ENCODE measurements around the gene NTRK3. TPM values are rescaled to one million over a fixed set of nuclear protein-coding genes. Genes with fewer than 3 reads are reported as not detected.

NTRK3 gene
- total and polyA plus RNA-seq, 4 donors, result 0.21 to 2.9 (median 0.32) TPM

- TF ChIP-seq REST (IDR thresholded peaks at IDR 0.05), result no peak
Observed at GRCh38 chr15:88179562-88179961, 77.0 kb downstream of the NTRK3 start (continued).

- H3K9ac ChIP-seq (ENCODE audit: low read depth in 1 of 2, low read length in 2 of 2), result no peak overlapping the region
- peaks cover 0 to 3% (median 0%) of the 10 kb centered on the region in 4 donors for H3K9me3 ChIP-seq (ENCODE audit: control insufficient read depth in 4 of 4, low read length in 3 of 4)
- TF ChIP-seq RAD21 (IDR thresholded peaks at IDR 0.05) (no peak), RXRA (IDR thresholded peaks at IDR 0.05) (no peak), HNF4G (IDR thresholded peaks at IDR 0.05) (no peak), ATF3 (IDR thresholded peaks at IDR 0.05) (no peak), GABPA (IDR thresholded peaks at IDR 0.05 in 1 of 2, conservative IDR thresholded peaks at IDR 0.05 in 1 of 2) (no peak), NR2F2 (IDR thresholded peaks at IDR 0.05) (no peak), SP1 (IDR thresholded peaks at IDR 0.05) (no peak), JUND (IDR thresholded peaks at IDR 0.05) (no peak), YY1 (IDR thresholded peaks at IDR 0.05) (no peak), FOXA2 (IDR thresholded peaks at IDR 0.05) (no peak), MAX (IDR thresholded peaks at IDR 0.05) (no peak), REST (IDR thresholded peaks at IDR 0.05) (no peak)
- H3K27me3 ChIP-seq (ENCODE audit: control insufficient read depth in 4 of 4, insufficient read depth in 4 of 4, low read length in 3 of 4), result peaks cover 0 to 5% (median 0%) of the 10 kb centered on the region in 4 donors
- no peaks in the 10 kb centered on the region for H3K36me3 ChIP-seq (ENCODE audit: control insufficient read depth in 4 of 4, insufficient read depth in 3 of 4, low read depth in 1 of 4, low read length in 3 of 4)
- no peak overlapping the region for H3K4me3 ChIP-seq (ENCODE audit: low read depth in 1 of 3, low read length in 3 of 3)
- DNase-seq (ENCODE audit: low spot score), result no peak
- H3K27ac ChIP-seq (ENCODE audit: low read depth in 1 of 2, low read length in 2 of 2), result no peak overlapping the region
- WGBS, result 64% methylated on average over 5 of the region's 5 CpGs
- no peaks in the 10 kb centered on the region for H3K4me1 ChIP-seq (ENCODE audit: control insufficient read depth in 4 of 4, insufficient read depth in 4 of 4, low read length in 3 of 4)
Observed at GRCh38 chr15:88178631-88179030, 77.9 kb downstream of the NTRK3 start.

- Histone ChIP-seq H3K9ac (ENCODE audit: low read depth in 1 of 2, low read length in 2 of 2) (no peak overlapping the region), H3K36me3 (ENCODE audit: control insufficient read depth in 4 of 4, insufficient read depth in 3 of 4, low read depth in 1 of 4, low read length in 3 of 4) (no peaks in the 10 kb centered on the region), H3K27me3 (ENCODE audit: control insufficient read depth in 4 of 4, insufficient read depth in 4 of 4, low read length in 3 of 4) (peaks cover 0 to 4% (median 0%) of the 10 kb centered on the region in 4 donors), H3K9me3 (ENCODE audit: control insufficient read depth in 4 of 4, low read length in 3 of 4) (peaks cover 0 to 3% (median 0%) of the 10 kb centered on the region in 4 donors), H3K27ac (ENCODE audit: low read depth in 1 of 2, low read length in 2 of 2) (no peak overlapping the region), H3K4me3 (ENCODE audit: low read depth in 1 of 3, low read length in 3 of 3) (no peak overlapping the region), H3K4me1 (ENCODE audit: control insufficient read depth in 4 of 4, insufficient read depth in 4 of 4, low read length in 3 of 4) (no peaks in the 10 kb centered on the region)
- DNase-seq (ENCODE audit: low spot score), result no peak
- 79% methylated on average over 1 of the region's 1 CpG for WGBS
- TF ChIP-seq RXRA (IDR thresholded peaks at IDR 0.05), result no peak
- TF ChIP-seq REST (IDR thresholded peaks at IDR 0.05), result no peak
- TF ChIP-seq EGR1 (IDR thresholded peaks at IDR 0.05; ENCODE audit: low read depth in 2 of 2), result no peak
- no peak for TF ChIP-seq HNF4A (conservative IDR thresholded peaks at IDR 0.05)
- no peak for TF ChIP-seq FOXA1 (IDR thresholded peaks at IDR 0.05)
- TF ChIP-seq SP1 (IDR thresholded peaks at IDR 0.05), result no peak
- no peak for TF ChIP-seq YY1 (IDR thresholded peaks at IDR 0.05)
- no peak for TF ChIP-seq NR2F2 (IDR thresholded peaks at IDR 0.05)
- TF ChIP-seq HNF4G (IDR thresholded peaks at IDR 0.05), result no peak
- no peak for TF ChIP-seq MAX (IDR thresholded peaks at IDR 0.05)
- TF ChIP-seq GABPA (IDR thresholded peaks at IDR 0.05 in 1 of 2, conservative IDR thresholded peaks at IDR 0.05 in 1 of 2), result no peak
- TF ChIP-seq CTCF (IDR thresholded peaks at IDR 0.05; ENCODE audit: low read depth, low read length, missing input control), result no peak
- no peak for TF ChIP-seq TAF1 (conservative IDR thresholded peaks at IDR 0.05)
Observed at GRCh38 chr15:88177451-88177850, 79.1 kb downstream of the NTRK3 start.
